ENCODE data around the gene GIPR. TPM values are rescaled to one million over a fixed set of nuclear protein-coding genes. Genes with fewer than 3 reads are reported as not detected.

GIPR gene
- total and polyA plus RNA-seq, 2 of the 13 experiments (the other 11 are each of a cell fraction or from before 2014, with no cell fraction given) = 0.15 to 1.2 TPM

- peak; percentile 96 for TF ChIP-seq KDM2A (CRISPR knock-in tag; IDR thresholded peaks at IDR 0.05; ENCODE audit: borderline replicate concordance, low read depth)
- no peak for TF ChIP-seq ZNF703 (CRISPR knock-in tag; IDR thresholded peaks at IDR 0.05; ENCODE audit: borderline replicate concordance)
- no peak for TF ChIP-seq MIER2 (CRISPR knock-in tag; IDR thresholded peaks at IDR 0.05)
- TF ChIP-seq ZMYM4 (CRISPR knock-in tag; IDR thresholded peaks at IDR 0.05) = no peak
- peak; percentile 27; the same call in 1 of the 2 replicates for TF ChIP-seq GABPA (IDR thresholded peaks at IDR 0.05; ENCODE audit: low read depth, low read length)
- no peak for TF ChIP-seq GABPA (CRISPR knock-in tag; IDR thresholded peaks at IDR 0.05; ENCODE audit: low read depth)
- no peak for TF ChIP-seq ZNF407 (CRISPR knock-in tag; IDR thresholded peaks at IDR 0.05; ENCODE audit: not compliant biosample characterization)
- TF ChIP-seq THAP8 (CRISPR knock-in tag; IDR thresholded peaks at IDR 0.05; ENCODE audit: borderline replicate concordance) = no peak
- TF ChIP-seq ZNF451 (CRISPR knock-in tag; IDR thresholded peaks at IDR 0.05) = no peak
- no peak for TF ChIP-seq RAD51 (IDR thresholded peaks at IDR 0.05; ENCODE audit: borderline replicate concordance)
- TF ChIP-seq RBFOX2 (IDR thresholded peaks at IDR 0.05; ENCODE audit: low read depth, low read length) = peak; percentile 69
- TF ChIP-seq HOXA7 (CRISPR knock-in tag; IDR thresholded peaks at IDR 0.05) = no peak
- TF ChIP-seq MXD4 (CRISPR knock-in tag; IDR thresholded peaks at IDR 0.05) = 0 out of 2 replicates have a peak, but pooled peaks have one; percentile 34
- no peak for TF ChIP-seq ZNF292 (CRISPR knock-in tag; IDR thresholded peaks at IDR 0.05; ENCODE audit: borderline replicate concordance, low read depth)
- 0 out of 2 replicates have a peak, but pooled peaks have one; percentile 20 for TF ChIP-seq CHD2 (IDR thresholded peaks at IDR 0.05; ENCODE audit: low read depth, low read length)
- TF ChIP-seq PBX3 (CRISPR knock-in tag; IDR thresholded peaks at IDR 0.05; ENCODE audit: borderline replicate concordance) = no peak
- 0 out of 2 replicates have a peak, but pooled peaks have one; percentile 36 for TF ChIP-seq TFDP2 (CRISPR knock-in tag; IDR thresholded peaks at IDR 0.05)
- TF ChIP-seq IRF2 (CRISPR knock-in tag; IDR thresholded peaks at IDR 0.05) = 0 out of 2 replicates have a peak, but pooled peaks have one; percentile 32
- TF ChIP-seq GTF2F1 (IDR thresholded peaks at IDR 0.05; ENCODE audit: low read length) = no peak
Observed at GRCh38 chr19:45681391-45682015, 13.5 kb downstream of the GIPR start (continued).
